ENCODE data around the gene IL1R2.

DNA sequence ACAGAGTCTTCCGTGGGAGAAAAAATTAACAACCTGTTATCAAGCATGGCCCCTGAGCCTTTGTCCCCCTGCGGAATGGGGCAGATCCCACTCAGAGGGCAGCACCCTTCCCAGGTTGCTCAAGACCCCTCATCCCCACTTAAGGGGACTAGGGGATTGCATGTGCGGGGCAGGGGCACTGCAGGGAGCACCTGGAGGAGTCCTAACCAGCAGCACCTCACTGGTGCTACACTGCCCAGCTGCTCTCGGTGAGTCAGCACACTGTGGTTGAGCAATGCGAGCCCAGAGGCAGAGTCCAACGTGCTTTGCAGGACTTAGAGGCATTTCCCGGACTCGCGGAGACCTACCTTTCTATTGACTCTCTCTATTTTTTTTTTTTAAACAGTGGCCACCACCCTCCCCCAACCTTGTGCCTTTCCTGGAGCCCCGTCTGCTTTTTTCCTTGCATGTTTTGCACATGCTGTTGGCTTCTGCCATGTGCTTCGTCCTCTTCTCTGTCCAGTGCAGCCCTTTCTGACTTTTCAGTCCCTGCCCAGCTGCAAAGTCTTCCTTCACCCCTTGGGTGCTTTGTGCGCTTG, 74.0 kb downstream of the IL1R2 start:
- TF ChIP-seq POLR2A (IDR thresholded peaks at IDR 0.05) = no peak
- TF ChIP-seq, protein P1, sequence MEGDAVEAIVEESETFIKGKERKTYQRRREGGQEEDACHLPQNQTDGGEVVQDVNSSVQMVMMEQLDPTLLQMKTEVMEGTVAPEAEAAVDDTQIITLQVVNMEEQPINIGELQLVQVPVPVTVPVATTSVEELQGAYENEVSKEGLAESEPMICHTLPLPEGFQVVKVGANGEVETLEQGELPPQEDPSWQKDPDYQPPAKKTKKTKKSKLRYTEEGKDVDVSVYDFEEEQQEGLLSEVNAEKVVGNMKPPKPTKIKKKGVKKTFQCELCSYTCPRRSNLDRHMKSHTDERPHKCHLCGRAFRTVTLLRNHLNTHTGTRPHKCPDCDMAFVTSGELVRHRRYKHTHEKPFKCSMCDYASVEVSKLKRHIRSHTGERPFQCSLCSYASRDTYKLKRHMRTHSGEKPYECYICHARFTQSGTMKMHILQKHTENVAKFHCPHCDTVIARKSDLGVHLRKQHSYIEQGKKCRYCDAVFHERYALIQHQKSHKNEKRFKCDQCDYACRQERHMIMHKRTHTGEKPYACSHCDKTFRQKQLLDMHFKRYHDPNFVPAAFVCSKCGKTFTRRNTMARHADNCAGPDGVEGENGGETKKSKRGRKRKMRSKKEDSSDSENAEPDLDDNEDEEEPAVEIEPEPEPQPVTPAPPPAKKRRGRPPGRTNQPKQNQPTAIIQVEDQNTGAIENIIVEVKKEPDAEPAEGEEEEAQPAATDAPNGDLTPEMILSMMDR (IDR thresholded peaks at IDR 0.05) = no peak
